Stimulated activated naive CD8-positive, alpha-beta T cell treated with anti-CD3 and anti-CD28 coated beads, Interleukin-15, amount 100 ng/mL, for 72 hours (primary cell): ENCODE measurements around the gene TMEM30B.
A peak's percentile ranks its signal among the peaks of the same experiment; 100 is the strongest.
"Not testable (repeated sequence)": the region's sequence is repeated elsewhere in the genome, so short reads cannot be mapped to it uniquely, and the experiment has no call there.

Experiments
- ATAC-seq: fragments of 150-1000 bp; cut with Tn5 transposase; 2 replicates; pipeline ENCODE4 v1.10.0; 2021; ENCODE audit warnings: mild to moderate bottlenecking, moderate library complexity
- DNase-seq, 2 donors: peaks; one replicate each; pipeline ENCODE4 v3.0.0; 2021 to 2022
- H3K27ac Mint-ChIP-seq, 2 donors: one replicate each; pipeline ENCODE4 v1.8.0; 2022; ENCODE audit warnings: mild to moderate bottlenecking in 2 of 2, mixed read lengths in 2 of 2, moderate library complexity in 2 of 2
- H3K27me3 Mint-ChIP-seq: one replicate; pipeline ENCODE4 v1.8.0; 2022; ENCODE audit warnings: mixed read lengths
- H3K4me1 Mint-ChIP-seq: one replicate; pipeline ENCODE4 v1.8.0; 2022; ENCODE audit warnings: mild to moderate bottlenecking, mixed read lengths
- H3K4me3 Mint-ChIP-seq, 2 donors: one replicate each; pipeline ENCODE4 v1.8.0; 2022; ENCODE audit warnings: mild to moderate bottlenecking in 2 of 2, mixed read lengths in 2 of 2, moderate library complexity in 1 of 2
- H3K9me3 Mint-ChIP-seq, 2 donors: one replicate each; pipeline ENCODE4 v1.8.0; 2022; ENCODE audit warnings: mixed read lengths in 2 of 2

TMEM30B gene

GRCh38 chr14:61319086-61319485, 37.9 kb upstream of the TMEM30B start:
- Mint-ChIP-seq H3K9me3 (peaks cover 10 to 11% of the 10 kb centered on the region in 2 donors), H3K27ac (no peak overlapping the region), H3K4me3 (no peak overlapping the region), H3K4me1 (no peaks in the 10 kb centered on the region), H3K27me3 (no peaks in the 10 kb centered on the region)
- DNase-seq, result no peak
- no peak for ATAC-seq

GRCh38 chr14:61315313-61315712, 34.2 kb upstream of the TMEM30B start:
- DNase-seq (no peak), ATAC-seq (no peak)
- H3K4me3 Mint-ChIP-seq, result no peak overlapping the region
- H3K4me1 Mint-ChIP-seq, result peaks cover 8% of the 10 kb centered on the region
- peaks cover 21 to 35% of the 10 kb centered on the region in 2 donors for H3K9me3 Mint-ChIP-seq
- H3K27me3 Mint-ChIP-seq, result no peaks in the 10 kb centered on the region
- no peak overlapping the region for H3K27ac Mint-ChIP-seq

- H3K9me3 Mint-ChIP-seq, result peaks cover 21 to 51% of the 10 kb centered on the region in 2 donors
- not testable (repeated sequence) for H3K27me3 Mint-ChIP-seq, H3K27ac Mint-ChIP-seq, DNase-seq, ATAC-seq, H3K4me3 Mint-ChIP-seq
- peaks cover 23% of the 10 kb centered on the region for H3K4me1 Mint-ChIP-seq
These were observed 27.6 kb upstream of the TMEM30B start for GRCh38 chr14:61308701-61309100.

GRCh38 chr14:61308198-61308597, 27.1 kb upstream of the TMEM30B start:
- no peak overlapping the region for H3K27ac Mint-ChIP-seq
- peaks cover 21 to 51% of the 10 kb centered on the region in 2 donors for H3K9me3 Mint-ChIP-seq
- H3K4me3 Mint-ChIP-seq, result no peak overlapping the region
- no peaks in the 10 kb centered on the region for H3K27me3 Mint-ChIP-seq
- peaks cover 23% of the 10 kb centered on the region for H3K4me1 Mint-ChIP-seq
- ATAC-seq (no peak), DNase-seq (no peak)

GRCh38 chr14:61304688-61305087, 23.6 kb upstream of the TMEM30B start:
- ATAC-seq (no peak), DNase-seq (no peak)
- no peaks in the 10 kb centered on the region for H3K27me3 Mint-ChIP-seq
- peaks cover 7 to 21% of the 10 kb centered on the region in 2 donors for H3K9me3 Mint-ChIP-seq
- no peak overlapping the region for H3K4me3 Mint-ChIP-seq
- H3K4me1 Mint-ChIP-seq, result peaks cover 35% of the 10 kb centered on the region
- no peak overlapping the region for H3K27ac Mint-ChIP-seq

GRCh38 chr14:61300754-61301153, 19.6 kb upstream of the TMEM30B start:
- no peak for DNase-seq
- peaks cover 0 to 4% of the 10 kb centered on the region in 2 donors for H3K9me3 Mint-ChIP-seq
- H3K27me3 Mint-ChIP-seq, result no peaks in the 10 kb centered on the region
- H3K4me3 Mint-ChIP-seq, result no peak overlapping the region
- peaks cover 56% of the 10 kb centered on the region for H3K4me1 Mint-ChIP-seq
- H3K27ac Mint-ChIP-seq, result no peak overlapping the region
- no peak for ATAC-seq

- no peaks in the 10 kb centered on the region for H3K9me3 Mint-ChIP-seq
- ATAC-seq, result no peak
These were observed 19.1 kb upstream of the TMEM30B start for GRCh38 chr14:61300209-61300608.

GRCh38 chr14:61298824-61299223, 17.7 kb upstream of the TMEM30B start:
- DNase-seq (no peak), ATAC-seq (no peak)
- Mint-ChIP-seq H3K4me1 (peaks cover 60% of the 10 kb centered on the region), H3K4me3 (no peak overlapping the region), H3K27me3 (no peaks in the 10 kb centered on the region), H3K9me3 (no peaks in the 10 kb centered on the region), H3K27ac (no peak overlapping the region)

More at GRCh38 chr14:61300209-61300608, 19.1 kb upstream of the TMEM30B start:
- Mint-ChIP-seq H3K27me3 (no peaks in the 10 kb centered on the region), H3K4me3 (peak overlapping the region; percentile 9 to 32), H3K4me1 (peaks cover 60% of the 10 kb centered on the region), H3K27ac (no peak overlapping the region)
- no peak for DNase-seq

GRCh38 chr14:61297581-61297980, 16.4 kb upstream of the TMEM30B start:
- Mint-ChIP-seq H3K27me3 (no peaks in the 10 kb centered on the region), H3K27ac (peak overlapping the region in 1 of 2 donors; percentile 81), H3K4me1 (peaks cover 68% of the 10 kb centered on the region), H3K9me3 (no peaks in the 10 kb centered on the region), H3K4me3 (peak overlapping the region in 1 of 2 donors; percentile 18)
- no peak for ATAC-seq
- DNase-seq, result no peak

- H3K27me3 Mint-ChIP-seq, result no peaks in the 10 kb centered on the region
- DNase-seq (no peak), ATAC-seq (peak; percentile 67)
- no peaks in the 10 kb centered on the region for H3K9me3 Mint-ChIP-seq
- peak overlapping the region in 1 of 2 donors; percentile 82 for H3K27ac Mint-ChIP-seq
- H3K4me1 Mint-ChIP-seq, result peaks cover 68% of the 10 kb centered on the region
- peak overlapping the region; percentile 68 to 76 for H3K4me3 Mint-ChIP-seq
These were observed 15.8 kb upstream of the TMEM30B start for GRCh38 chr14:61296719-61297502.

GRCh38 chr14:61296151-61296550, 15.0 kb upstream of the TMEM30B start:
- ATAC-seq, result no peak

GRCh38 chr14:61290701-61291100, 9.6 kb upstream of the TMEM30B start:
- Mint-ChIP-seq H3K27me3 (no peaks in the 10 kb centered on the region), H3K9me3 (no peaks in the 10 kb centered on the region), H3K4me3 (no peak overlapping the region), H3K27ac (no peak overlapping the region), H3K4me1 (peaks cover 21% of the 10 kb centered on the region)
- DNase-seq (no peak), ATAC-seq (no peak)

More at GRCh38 chr14:61296151-61296550, 15.0 kb upstream of the TMEM30B start:
- Mint-ChIP-seq H3K4me1 (peaks cover 63% of the 10 kb centered on the region), H3K4me3 (peak overlapping the region; percentile 68 to 76), H3K27me3 (no peaks in the 10 kb centered on the region), H3K27ac (peak overlapping the region; percentile 71 to 82), H3K9me3 (no peaks in the 10 kb centered on the region)
- no peak for DNase-seq

- Mint-ChIP-seq H3K27me3 (no peaks in the 10 kb centered on the region), H3K4me1 (peaks cover 31% of the 10 kb centered on the region), H3K27ac (peak overlapping the region in 1 of 2 donors; percentile 54), H3K4me3 (no peak overlapping the region), H3K9me3 (no peaks in the 10 kb centered on the region)
- no peak for ATAC-seq
- DNase-seq, result no peak
These were observed 7.6 kb upstream of the TMEM30B start for GRCh38 chr14:61288720-61289119.

- no peak overlapping the region for H3K4me3 Mint-ChIP-seq
- DNase-seq, result no peak
These were observed 7.1 kb upstream of the TMEM30B start for GRCh38 chr14:61288228-61288627.

GRCh38 chr14:61287196-61287595, 6.1 kb upstream of the TMEM30B start:
- Mint-ChIP-seq H3K27me3 (no peaks in the 10 kb centered on the region), H3K27ac (no peak overlapping the region), H3K9me3 (no peaks in the 10 kb centered on the region), H3K4me1 (peaks cover 32% of the 10 kb centered on the region), H3K4me3 (no peak overlapping the region)
- ATAC-seq (no peak), DNase-seq (no peak)

More at GRCh38 chr14:61288228-61288627, 7.1 kb upstream of the TMEM30B start:
- Mint-ChIP-seq H3K4me1 (peaks cover 34% of the 10 kb centered on the region), H3K27ac (no peak overlapping the region), H3K27me3 (no peaks in the 10 kb centered on the region), H3K9me3 (no peaks in the 10 kb centered on the region)
- ATAC-seq, result no peak

GRCh38 chr14:61285364-61285763, 4.2 kb upstream of the TMEM30B start:
- Mint-ChIP-seq H3K9me3 (no peaks in the 10 kb centered on the region), H3K4me3 (no peak overlapping the region), H3K27me3 (no peaks in the 10 kb centered on the region), H3K27ac (no peak overlapping the region), H3K4me1 (peaks cover 36% of the 10 kb centered on the region)
- ATAC-seq (no peak), DNase-seq (no peak)
